Measurements from ENCODE around the gene HMOX2.

HMOX2 gene

DNA sequence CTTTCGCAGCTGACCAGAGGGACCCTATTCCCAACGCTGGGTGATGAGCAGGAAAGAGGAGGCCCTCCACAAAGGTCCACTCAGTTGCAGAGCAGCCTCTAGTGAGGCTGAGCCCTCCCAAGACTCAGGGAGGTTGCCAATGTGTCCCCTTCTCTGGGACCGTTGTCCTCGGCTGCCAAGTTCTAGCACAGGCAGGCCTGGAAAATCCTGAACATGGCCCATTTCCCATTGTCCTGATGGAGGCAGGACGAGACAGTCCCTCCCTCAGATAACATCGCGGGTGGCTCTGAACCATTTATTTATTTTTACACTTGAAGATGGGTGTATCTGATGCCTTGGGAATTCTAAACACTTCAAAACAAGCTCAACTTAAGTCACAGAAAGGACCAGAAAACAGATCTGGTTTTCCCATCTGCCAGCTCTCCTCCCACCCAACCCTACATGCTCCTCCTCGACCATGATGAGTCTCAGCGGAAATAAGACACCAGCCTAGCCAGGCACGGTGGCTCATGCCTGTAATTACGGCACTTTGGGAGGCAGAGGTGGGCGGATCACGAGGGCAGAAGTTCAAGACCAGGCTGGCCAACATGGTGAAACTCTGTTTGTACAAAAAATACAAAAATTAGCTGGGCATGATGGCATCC is 49.6 kb downstream of the HMOX2 start:
- no peak for DNase-seq

DNA sequence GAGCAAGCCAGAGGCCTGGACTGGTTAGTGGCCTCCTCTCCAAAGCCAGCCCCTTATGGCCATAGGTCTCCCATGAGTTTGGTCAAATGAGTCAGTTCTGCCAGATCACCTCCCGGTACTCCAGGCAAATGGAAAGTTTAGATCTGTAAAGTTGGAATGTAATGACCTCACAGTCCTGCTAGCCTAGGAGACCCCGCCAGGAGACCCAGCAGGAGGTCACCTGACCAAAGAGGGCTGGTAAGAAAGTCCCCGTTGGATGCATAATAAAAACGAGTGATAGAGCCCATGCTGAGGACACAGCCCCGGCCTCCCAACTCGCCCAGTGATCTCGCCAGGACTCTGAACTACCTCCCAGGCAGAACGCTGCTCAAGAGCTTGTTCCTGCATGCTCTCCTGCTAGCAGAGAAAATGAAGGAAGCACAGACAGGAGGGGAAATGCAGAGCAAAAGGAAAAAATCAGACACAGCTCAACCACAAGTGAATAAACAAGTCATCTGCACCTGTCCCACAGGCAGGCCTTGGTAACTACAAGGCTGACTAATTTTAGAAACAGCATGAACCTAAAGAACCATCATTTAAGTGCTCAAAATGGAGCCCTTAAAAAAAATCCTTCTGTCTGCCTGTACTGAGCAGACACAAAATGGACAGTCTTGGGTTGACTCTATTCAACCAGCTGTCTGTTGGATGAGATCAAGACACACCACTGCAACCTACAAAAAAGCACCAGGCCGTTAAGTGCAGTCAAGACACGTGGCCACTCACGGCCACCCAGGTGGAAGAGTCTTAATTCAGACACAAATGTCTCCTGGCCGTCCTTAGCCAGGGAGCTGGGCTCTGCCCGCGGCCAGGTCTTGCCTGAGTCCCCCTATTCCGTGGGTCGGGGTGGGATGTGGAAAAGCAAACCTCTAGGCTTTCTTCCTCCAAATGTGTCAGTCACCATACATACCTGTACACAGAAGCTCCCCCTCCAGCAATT is 53.2 kb downstream of the HMOX2 start:
- no peak for DNase-seq

DNA sequence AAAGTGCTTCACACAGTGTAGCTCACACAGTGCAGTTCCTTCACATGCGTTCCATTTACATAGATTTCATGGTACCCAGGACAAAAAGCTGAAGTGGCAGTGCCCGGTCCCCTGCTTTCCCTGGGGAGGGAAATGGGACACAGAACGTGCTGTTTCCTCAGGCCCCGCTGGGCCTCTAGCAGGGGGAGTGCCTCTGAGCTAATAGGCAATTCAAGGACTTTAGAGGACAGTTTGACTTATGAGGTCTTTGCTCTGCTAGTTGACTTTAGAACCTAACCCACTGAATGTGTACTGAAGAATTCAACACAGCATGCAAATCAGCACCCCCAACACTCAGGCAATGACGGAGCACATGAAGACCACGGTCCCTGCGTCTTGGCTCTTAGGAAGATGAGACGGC is 55.6 kb downstream of the HMOX2 start:
- no peak for DNase-seq

DNA sequence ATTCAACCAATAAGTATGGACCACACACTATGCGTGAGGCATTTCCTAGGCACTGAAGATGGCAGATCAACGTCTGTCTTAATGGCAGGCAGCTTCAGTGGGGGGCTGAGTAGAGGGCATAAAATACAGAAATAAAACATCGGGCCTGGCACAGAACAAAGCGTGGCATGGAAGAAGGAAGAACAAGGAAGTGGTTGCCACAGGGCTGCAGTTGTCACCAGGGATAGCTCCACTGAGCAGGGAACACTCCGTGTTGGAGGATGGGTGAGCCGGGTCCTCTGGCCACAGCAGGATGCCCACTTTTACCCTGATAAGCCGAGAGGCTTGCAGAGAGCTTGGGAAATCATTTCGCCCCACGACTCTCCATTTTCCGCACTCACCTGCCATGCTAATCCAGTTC is 56.0 kb downstream of the HMOX2 start:
- no peak for DNase-seq

DNA sequence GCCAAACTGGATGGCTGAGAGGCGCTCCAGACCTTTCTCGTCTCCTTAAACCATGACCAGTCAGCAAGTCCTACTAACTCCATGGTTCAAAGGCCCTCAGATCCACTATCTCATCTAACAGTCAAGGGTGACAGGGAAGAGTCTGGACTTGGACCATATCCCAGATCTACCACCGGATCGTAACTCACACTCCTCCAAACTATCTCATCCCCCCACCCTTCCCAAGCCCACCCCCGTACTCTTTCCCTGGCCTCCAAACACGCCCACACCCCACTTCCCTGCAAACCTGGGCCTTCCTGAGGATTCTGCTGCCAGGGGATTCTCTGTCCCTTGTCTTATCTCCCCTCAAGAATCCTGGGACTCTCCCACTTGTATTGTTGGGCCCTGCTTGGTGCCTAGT is 57.3 kb downstream of the HMOX2 start:
- no peak for DNase-seq

DNA sequence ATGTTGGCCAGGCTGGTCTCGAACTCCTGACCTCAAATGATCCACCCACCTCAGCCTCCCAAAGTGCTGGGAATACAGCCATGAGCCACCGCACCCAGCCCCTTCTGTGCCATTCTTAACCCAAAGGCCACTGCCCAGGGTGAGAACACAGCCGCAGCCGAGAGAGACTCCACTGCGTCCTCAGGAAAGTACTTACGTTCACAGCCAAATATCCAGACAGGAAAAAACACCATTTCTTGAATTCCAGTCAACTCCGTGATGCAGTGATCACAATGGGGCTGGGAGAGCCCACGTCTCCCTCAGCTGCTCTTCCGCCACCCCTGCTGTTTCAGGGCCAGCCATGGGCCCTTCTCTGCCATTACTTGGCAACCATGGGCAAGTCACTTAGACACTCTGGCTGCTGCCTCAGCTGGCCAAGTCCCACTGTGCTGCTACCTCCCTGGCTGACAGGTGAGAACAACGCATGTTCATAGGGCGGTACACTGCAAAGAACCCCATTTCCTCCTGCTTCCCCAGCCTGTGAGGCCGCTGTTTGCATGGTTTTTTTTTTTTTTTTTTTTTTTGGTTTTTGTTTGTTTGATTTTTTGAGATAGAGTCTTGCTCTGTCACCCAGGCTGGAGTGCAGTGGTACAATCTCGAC is 58.1 kb downstream of the HMOX2 start:
- DNase-seq = no peak

DNA sequence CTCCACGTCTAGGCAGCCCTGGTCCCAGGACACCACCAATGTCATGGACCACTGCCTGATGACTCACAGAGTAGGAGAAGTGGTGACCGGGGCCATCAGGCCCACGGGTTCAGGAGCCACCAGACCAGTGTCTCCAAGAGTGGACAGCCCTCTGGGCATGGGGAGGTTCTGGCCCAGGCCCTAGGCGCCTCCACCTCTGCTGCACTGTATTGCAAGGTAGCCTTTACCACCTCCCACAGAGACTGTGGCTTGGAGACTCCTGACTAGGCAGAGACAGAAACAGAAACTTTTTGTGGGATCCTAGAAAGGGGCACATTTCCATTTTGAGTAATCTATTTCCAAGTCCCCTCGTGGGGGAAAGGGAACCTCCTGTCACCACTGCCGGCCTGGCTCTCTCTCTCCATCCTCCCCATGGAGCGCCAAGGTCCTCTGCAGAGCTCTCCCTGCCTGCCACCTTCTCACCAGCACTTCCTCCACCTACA is 59.5 kb downstream of the HMOX2 start:
- DNase-seq = no peak

DNA sequence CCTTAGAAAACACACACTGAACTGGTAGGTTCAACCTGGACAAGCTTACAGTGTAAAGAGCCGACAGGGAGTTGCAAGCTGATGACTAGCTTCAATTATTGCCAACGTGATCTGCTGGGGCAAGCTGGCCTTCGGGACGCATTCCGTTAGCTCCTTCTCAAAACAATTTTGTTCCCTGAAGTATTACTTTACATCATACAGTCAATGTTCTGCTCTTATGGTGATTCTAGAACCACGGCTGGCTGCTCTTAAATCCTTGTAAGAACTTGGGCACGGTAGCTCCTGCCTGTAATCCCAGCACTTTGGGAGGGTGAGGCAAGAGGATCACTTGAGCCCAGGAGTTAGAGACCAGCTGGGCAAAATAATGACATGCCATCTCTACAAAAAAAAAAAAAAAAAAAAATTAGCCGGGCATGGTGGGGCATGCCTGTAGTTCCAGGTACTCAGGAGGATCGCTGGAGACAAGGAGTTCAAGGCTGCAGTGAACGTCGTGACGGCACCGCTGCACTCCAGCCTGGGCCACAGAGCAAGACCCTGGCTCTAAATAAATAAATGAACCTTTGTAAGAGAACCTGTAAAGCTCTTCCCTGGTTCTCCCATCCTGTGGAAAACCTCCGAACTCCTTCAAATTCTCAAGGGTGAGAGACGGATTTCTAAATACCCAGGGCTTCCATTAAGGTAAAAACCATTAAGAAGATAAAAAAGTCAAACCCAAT is 60.4 kb downstream of the HMOX2 start:
- no peak for DNase-seq

DNA sequence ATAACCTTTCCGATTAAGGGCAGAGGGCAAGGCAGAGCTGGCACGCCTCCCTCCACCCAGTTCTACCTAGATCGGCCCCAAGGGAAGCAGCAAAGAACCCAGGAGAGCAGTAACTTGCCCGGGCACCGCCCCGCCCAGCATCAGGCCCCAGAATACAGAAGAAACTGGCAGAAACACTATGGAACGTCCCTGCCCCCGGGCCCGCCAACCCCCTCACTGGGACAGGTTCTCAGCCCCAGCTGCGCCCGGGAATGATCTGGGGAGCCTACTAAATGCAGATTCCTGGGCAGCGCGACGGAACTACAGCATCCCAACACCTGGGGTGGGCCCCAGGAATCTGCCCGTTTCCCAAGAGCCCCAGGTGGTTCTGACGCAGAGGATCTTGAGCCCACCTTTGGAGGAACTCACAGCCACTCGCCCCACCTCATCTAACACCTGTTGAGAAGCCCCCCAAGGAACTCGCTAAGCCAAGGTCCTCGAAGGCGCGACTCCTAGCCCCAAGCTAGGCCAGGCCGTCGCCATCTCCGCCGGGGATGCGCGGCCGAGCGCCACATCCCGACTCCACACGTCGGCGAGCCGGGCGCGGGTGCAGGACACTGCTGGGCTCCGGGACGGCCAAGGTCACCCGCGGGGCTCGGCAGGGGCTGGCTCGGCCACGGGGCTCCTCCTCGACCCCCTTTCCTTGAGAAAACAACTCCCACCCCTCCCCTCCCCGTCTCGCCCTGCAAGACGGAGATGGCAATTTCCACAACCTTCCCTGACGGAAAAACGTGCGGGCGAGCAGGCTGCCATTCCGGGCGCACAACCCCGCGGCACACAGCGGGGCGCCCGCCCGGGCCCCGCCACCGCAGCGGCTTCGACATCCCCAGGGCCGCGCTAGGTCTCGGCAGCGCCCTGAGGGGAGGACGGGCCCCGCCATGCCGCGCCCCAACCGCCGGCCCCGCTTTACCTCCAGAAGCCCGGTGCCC is 61.5 kb downstream of the HMOX2 start:
- no peak for DNase-seq

DNA sequence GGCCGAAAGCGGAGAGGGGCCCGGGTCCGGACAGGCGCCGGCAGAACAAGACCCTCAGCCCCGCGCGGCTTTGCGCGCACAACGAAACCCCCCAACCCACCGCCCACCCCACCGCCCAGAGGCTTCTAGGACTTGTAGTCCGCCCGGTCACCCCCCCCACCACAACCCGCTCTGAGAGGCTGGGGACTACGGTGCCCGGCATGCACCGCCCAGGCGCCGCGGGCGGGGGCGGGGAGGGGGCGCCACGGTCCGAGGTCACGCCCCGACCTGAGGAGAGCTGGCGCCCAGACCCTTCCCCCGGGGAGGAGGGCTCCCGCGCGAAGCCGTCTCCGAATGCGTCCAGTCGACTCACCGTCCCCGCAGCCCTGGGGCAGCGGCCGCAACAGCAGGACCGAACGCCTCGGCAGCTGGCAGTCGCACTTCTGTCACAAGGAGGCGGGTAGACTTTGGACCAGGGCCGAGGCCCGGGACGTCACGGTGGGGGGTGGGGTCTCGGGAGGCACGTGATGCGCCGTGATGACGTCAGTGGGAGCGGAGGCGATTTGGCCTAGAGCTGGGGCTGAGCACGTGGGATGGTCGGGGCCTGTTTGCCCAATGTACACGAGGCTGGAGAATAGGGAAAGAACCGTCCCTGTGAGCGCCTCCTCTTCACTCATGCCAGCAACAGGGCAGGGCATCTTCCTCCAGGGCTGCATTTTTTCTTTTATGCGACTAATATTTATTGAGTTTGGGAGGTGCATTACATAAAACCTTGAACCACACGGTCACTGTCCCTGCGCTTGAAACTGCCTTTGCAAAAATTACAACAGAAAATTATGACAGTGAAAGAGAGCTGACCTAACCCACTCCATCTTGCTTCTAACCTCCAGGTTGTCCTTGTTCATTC is 62.4 kb downstream of the HMOX2 start, which contains the start of gene CDIP1:
Gene CDIP1, minus strand, starts transcription at position 424 of the 886 bp plus-strand sequence. CDS start 24,643 bp downstream, outside the sequence.
- peak; percentile 94 for DNase-seq

DNA sequence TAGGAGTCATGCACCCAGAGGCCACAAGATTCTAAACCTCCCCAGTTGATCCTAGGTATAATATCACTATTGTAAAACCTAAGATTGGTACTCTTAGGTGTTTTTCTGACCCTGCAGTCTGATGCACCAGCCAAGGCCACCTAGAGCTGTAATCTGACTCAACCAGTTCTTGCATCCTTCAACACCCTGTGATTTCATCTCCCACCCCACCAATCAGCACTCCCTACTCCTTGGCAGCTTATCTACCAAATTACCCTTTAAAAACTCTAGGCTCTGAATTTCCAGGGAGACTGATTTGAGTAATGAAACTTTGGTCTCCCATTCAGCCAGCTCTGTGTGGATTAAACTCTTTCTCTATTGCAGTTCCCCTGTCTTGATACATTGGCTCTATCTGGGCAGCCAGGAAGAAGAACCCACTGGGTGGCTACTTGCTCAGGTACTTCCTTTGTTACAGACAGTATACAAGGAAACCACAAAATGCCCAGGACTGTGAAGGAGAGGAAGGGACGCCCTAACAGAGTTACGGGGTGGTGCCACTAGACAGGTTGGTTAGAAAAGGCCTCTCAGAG is 63.6 kb downstream of the HMOX2 start:
- DNase-seq = no peak

DNA sequence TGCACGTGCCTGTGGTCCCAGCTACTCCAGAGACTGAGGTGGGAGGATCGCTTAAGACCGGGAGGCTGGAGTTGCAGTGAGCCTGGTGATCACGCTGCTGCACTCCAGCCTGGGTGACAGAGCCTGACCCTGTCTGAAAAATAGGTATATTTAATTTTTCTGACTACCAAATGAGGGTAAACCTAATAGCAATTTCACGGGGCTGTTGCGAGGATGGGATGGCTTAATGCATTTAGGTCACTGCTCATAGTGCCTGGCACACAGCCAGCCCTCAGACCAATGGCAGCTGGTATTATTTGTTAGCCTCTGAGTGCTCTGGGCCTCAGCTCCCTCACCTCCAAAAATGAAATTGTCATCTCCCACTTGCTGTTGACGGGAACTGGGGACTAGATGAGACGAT is 68.3 kb downstream of the HMOX2 start:
- DNase-seq = no peak

DNA sequence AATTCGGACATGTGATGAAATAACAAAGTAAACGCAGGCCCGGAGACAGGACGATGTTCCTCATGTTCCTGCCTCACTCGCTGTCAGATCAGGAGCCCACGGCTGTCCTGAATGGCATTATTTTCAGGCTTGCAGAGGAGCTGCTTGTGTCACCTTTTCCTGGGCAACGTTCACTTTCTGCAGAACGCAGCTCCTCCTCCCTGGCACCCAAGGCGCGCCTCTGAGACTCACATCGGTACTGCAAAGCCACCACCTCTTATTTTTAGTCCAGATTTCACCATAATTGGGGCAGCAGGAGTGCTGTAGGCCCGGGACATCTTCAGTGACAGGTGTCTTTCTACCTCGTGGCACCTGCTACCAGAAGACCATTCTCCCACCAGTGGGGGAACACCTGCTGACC is 71.9 kb downstream of the HMOX2 start:
- no peak for DNase-seq

DNA sequence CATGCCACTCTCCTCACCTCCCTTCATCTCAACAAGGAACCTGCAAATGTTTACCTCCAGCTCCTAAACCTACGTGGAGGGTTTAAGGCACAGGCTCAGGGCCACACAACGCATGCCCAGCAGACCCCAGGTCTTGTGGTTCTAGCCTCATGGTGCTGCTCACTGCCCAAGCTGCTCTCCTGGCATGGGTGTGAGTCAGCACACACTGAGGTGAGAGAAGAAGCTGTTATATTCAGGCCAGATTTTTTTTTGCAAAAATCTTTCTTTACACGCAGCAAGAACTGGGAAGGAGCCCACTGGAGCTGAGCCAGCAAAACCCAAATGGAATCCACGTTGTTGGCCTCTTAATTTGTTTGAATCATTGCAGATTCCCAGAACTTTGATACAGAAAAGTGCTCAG is 74.4 kb downstream of the HMOX2 start:
- no peak for DNase-seq

DNA sequence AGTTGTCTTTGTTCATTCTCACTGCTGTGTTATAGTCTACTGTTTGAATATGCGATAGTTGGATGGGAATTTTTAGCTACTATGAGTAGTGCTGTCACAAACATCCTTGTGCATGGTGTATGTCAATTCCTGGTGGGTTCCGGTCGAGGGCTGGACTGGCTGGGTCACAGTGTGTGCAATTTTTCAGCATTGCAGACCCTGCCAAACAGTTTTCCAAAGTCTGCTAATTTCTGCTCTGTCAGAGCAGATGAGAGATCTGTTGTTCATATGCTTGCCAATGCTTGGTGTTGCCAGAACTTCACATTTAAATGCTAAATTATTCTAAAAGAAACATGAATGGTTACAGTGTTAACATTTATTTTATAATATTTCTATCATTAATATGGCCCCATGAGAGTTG is 76.3 kb downstream of the HMOX2 start:
- DNase-seq = no peak

DNA sequence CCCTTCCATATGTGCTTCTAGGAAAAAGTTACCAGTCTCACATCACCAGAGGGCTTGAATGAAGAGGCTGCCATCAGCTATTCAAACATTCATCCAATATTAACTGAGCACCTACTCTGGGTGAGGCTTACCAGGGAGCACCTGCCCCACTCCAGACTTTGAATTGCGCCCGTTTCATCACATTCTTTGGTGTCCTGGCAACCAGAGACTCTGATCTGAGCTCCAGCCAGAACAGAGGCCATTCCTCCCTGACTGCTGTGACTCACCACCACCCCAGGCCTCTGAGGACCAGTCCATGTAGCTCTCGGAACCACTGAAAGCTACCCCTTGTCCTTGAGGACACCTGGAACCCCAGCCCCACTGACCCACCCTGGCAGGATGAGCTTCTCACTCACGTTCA is 79.9 kb downstream of the HMOX2 start, which contains the start of gene C16orf96:
Gene C16orf96, plus strand, starts transcription at position 229 of the 400 bp plus-strand sequence. Its CDS starts 150 bp downstream, at position 379.
- no peak for DNase-seq

DNA sequence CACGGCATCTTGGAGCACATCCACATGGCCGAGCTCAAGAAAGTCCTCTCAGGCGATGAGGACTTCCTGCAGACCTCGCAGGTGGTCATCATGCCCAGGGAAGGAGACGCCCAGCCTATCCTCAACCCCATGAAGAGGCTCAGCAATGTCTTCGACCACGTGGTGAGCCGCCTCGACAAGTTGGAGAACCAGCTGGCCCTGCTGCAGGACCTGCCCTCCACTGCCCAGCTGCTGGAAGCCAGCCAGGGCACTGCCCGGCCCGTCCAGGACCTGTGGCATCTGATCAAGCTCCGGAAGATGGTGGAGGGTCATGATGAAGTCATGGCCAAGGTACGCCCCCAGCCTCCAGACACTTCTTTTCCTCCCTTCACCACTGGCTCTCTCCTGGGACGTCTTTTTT is 80.4 kb downstream of the HMOX2 start:
- no peak for DNase-seq

DNA sequence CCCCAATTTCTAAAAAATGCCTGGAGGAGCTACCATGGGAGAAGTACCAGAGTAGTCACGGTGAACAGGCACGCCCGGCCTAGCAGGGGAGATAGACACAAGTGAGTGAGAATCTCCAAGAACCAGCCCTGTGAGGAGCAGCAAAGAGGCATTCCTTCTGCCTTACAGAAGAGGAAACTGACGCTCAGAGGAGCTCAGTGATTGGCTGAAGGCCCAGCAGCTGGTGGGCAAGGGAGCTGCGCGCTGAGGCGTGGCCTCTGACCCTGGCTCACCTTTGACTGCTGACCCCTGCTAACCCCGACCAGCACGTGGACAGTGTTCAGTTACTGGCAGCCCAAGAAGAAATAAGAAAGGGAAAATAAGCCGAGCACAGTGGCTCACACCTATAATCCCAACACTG is 81.8 kb downstream of the HMOX2 start:
- DNase-seq = no peak
